Neural cell (in vitro differentiated cells): ENCODE results near the gene RCL1. TPM values are rescaled to one million over a fixed set of nuclear protein-coding genes. Genes with fewer than 3 reads are reported as not detected.

Experiments
- H2AFZ ChIP-seq: fragments of 200-600, 300-800 bp; sonication (generic), shearing (Covaris generic); 2 replicates; pipeline ENCODE4 v1.6.0; 2014; ENCODE audit warnings: low read depth, mild to moderate bottlenecking, antibody characterized with exemption, low read length, moderate library complexity
- H3F3A ChIP-seq: fragments of 200-600 bp; shearing (Covaris generic); 2 replicates; pipeline ENCODE4 v1.6.1; 2016; ENCODE audit warnings: mild to moderate bottlenecking, moderate library complexity, mixed read lengths, antibody characterized with exemption, low read length; ENCODE audit not compliant: insufficient read depth, poor library complexity, severe bottlenecking
- H3K27ac ChIP-seq: fragments of 200-600, 300-800 bp; sonication (generic), shearing (Covaris generic); 2 replicates; pipeline ENCODE4 v1.5.1; 2014; ENCODE audit warnings: mild to moderate bottlenecking, low read length, moderate library complexity
- H3K27me3 ChIP-seq: fragments of 300-800, 200-600 bp; sonication (generic), shearing (Covaris generic); 2 replicates; pipeline ENCODE4 v1.6.0; 2014; ENCODE audit warnings: mild to moderate bottlenecking, low read depth, low read length, moderate library complexity; ENCODE audit not compliant: insufficient read depth
- H3K36me3 ChIP-seq: fragments of 300-800, 200-600 bp; sonication (generic), shearing (Covaris generic); 2 replicates; pipeline ENCODE4 v1.5.1; 2014; ENCODE audit warnings: mild to moderate bottlenecking, antibody characterized with exemption, low read length, moderate library complexity; ENCODE audit not compliant: insufficient read depth
- H3K4me2 ChIP-seq: fragments of 300-800, 200-600 bp; sonication (generic), shearing (Covaris generic); 2 replicates; pipeline ENCODE4 v1.6.0; 2014; ENCODE audit warnings: mild to moderate bottlenecking, low read length
- H3K4me3 ChIP-seq: fragments of 300-800, 200-600 bp; sonication (generic), shearing (Covaris generic); 2 replicates; pipeline ENCODE4 v1.5.1; 2014; ENCODE audit warnings: mild to moderate bottlenecking, low read length, moderate library complexity
- H3K79me2 ChIP-seq: fragments of 200-600 bp; shearing (Covaris generic); replicated peaks from 2 replicates; pipeline ENCODE4 v1.6.0; 2014; ENCODE audit warnings: mild to moderate bottlenecking, low read length, moderate library complexity; ENCODE audit not compliant: insufficient read depth
- H3K9ac ChIP-seq: fragments of 300-800, 200-600 bp; sonication (generic), shearing (Covaris generic); 2 replicates; pipeline ENCODE4 v1.6.1; 2016; ENCODE audit warnings: mild to moderate bottlenecking, low read length, mixed read lengths
- H3K9me2 ChIP-seq: fragments of 200-600 bp; shearing (Covaris generic); 2 replicates; pipeline ENCODE4 v1.6.1; 2016; ENCODE audit warnings: mild to moderate bottlenecking, low read length, mixed read lengths; ENCODE audit not compliant: insufficient read depth
- H3K9me3 ChIP-seq: fragments of 200-600, 300-800 bp; sonication (generic), shearing (Covaris generic); 2 replicates; pipeline ENCODE4 v1.6.1; 2016; ENCODE audit warnings: mild to moderate bottlenecking, mixed run types, low read length, moderate library complexity, mixed read lengths
- H4K20me1 ChIP-seq: fragments of 200-600 bp; shearing (Covaris generic); 2 replicates; pipeline ENCODE4 v1.6.1; 2016; ENCODE audit warnings: mild to moderate bottlenecking, mixed run types; ENCODE audit not compliant: insufficient read depth
- CTCF ChIP-seq: fragments of 450-650 bp; IDR thresholded peaks from 2 replicates; pipeline ENCODE4 v1.5.1; 2014; ENCODE audit warnings: antibody characterized with exemption, mild to moderate bottlenecking, moderate library complexity; ENCODE audit not compliant: poor library complexity, severe bottlenecking
- EP300 ChIP-seq: fragments of 450-650 bp; conservative IDR thresholded peaks from 2 replicates; pipeline ENCODE4 v1.6.1; 2014; ENCODE audit warnings: antibody characterized with exemption, mild to moderate bottlenecking, moderate library complexity; ENCODE audit not compliant: poor library complexity, severe bottlenecking
- EZH2 ChIP-seq: fragments of 200-600, 300-800 bp; shearing (Covaris generic), sonication (generic); IDR thresholded peaks from 2 replicates; pipeline ENCODE4 v1.6.1; 2014; ENCODE audit warnings: antibody characterized with exemption, low read length, borderline replicate concordance, mild to moderate bottlenecking; ENCODE audit not compliant: insufficient read depth, poor library complexity, severe bottlenecking
- MXI1 ChIP-seq: fragments of 450-650 bp; conservative IDR thresholded peaks from 2 replicates; pipeline ENCODE4 v1.6.1; 2014; ENCODE audit warnings: antibody characterized with exemption, mild to moderate bottlenecking; ENCODE audit not compliant: poor library complexity, severe bottlenecking
- POLR2AphosphoS5 ChIP-seq: IDR thresholded peaks from 2 replicates; pipeline ENCODE4 v1.6.1; 2012
- RAD21 ChIP-seq: fragments of 450-650 bp; conservative IDR thresholded peaks from 2 replicates; pipeline ENCODE4 v1.6.1; 2014; ENCODE audit warnings: antibody characterized with exemption, mild to moderate bottlenecking, moderate library complexity
- SMC3 ChIP-seq: fragments of 450-650 bp; conservative IDR thresholded peaks from 2 replicates; pipeline ENCODE4 v1.6.1; 2014; ENCODE audit warnings: antibody characterized with exemption, mild to moderate bottlenecking, moderate library complexity; ENCODE audit not compliant: poor library complexity
- TAF1 ChIP-seq: IDR thresholded peaks from 2 replicates; pipeline ENCODE4 v1.6.1; 2012; ENCODE audit warnings: low read depth
- polyA plus RNA-seq: library from polyadenylated mRNA; depleted of rRNA; stranded (reverse); fragments of >200 nt; gene quantifications from 2 replicates; pipeline ENCODE4 v1.2.3, GENCODE V29; 2014
- TF ChIP-seq, protein P1 (sequence below): IDR thresholded peaks from 2 replicates; pipeline ENCODE4 v1.6.1; 2012; ENCODE audit warnings: borderline replicate concordance

RCL1 gene
- polyA plus RNA-seq, 1 donor from 2014 or later: 4.2 TPM

DNA sequence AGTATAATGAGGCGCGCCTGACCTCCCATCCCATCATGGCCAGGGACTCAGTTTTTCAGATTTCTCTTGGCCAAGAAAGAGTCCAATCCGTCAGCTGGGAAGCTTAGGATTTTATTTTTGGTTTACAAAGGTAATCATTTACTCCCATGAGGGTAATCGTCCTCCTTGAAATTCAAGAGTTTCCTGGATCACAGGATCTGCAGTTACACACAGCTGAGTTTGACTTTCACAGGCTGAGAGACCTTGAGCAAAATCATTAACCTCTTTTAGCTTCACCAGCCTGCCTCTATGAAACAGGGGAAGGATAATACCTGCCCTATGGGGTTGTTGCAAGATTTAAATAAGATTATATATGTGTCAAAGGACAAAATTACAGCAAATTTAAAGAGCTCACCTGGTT lies 36.3 kb upstream of the RCL1 start:
- Histone ChIP-seq H3K4me2 (no peak overlapping the region), H3K79me2 (no peaks in the 10 kb centered on the region), H3K27me3 (no peaks in the 10 kb centered on the region), H3K4me3 (no peak overlapping the region), H3F3A (no peaks in the 10 kb centered on the region), H3K9me2 (no peaks in the 10 kb centered on the region), H3K9me3 (no peaks in the 10 kb centered on the region), H4K20me1 (no peaks in the 10 kb centered on the region), H3K36me3 (no peaks in the 10 kb centered on the region), H3K9ac (no peak overlapping the region), H2AFZ (no peak overlapping the region), H3K27ac (no peak overlapping the region)
- no peak for TF ChIP-seq EP300
- TF ChIP-seq TAF1: no peak
- no peak for TF ChIP-seq SMC3
- no peak for TF ChIP-seq CTCF
- TF ChIP-seq RAD21: no peak
- no peak for TF ChIP-seq POLR2AphosphoS5
- TF ChIP-seq, protein P1, sequence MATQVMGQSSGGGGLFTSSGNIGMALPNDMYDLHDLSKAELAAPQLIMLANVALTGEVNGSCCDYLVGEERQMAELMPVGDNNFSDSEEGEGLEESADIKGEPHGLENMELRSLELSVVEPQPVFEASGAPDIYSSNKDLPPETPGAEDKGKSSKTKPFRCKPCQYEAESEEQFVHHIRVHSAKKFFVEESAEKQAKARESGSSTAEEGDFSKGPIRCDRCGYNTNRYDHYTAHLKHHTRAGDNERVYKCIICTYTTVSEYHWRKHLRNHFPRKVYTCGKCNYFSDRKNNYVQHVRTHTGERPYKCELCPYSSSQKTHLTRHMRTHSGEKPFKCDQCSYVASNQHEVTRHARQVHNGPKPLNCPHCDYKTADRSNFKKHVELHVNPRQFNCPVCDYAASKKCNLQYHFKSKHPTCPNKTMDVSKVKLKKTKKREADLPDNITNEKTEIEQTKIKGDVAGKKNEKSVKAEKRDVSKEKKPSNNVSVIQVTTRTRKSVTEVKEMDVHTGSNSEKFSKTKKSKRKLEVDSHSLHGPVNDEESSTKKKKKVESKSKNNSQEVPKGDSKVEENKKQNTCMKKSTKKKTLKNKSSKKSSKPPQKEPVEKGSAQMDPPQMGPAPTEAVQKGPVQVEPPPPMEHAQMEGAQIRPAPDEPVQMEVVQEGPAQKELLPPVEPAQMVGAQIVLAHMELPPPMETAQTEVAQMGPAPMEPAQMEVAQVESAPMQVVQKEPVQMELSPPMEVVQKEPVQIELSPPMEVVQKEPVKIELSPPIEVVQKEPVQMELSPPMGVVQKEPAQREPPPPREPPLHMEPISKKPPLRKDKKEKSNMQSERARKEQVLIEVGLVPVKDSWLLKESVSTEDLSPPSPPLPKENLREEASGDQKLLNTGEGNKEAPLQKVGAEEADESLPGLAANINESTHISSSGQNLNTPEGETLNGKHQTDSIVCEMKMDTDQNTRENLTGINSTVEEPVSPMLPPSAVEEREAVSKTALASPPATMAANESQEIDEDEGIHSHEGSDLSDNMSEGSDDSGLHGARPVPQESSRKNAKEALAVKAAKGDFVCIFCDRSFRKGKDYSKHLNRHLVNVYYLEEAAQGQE: no peak
- no peak for TF ChIP-seq MXI1
- no peak for TF ChIP-seq EZH2

DNA sequence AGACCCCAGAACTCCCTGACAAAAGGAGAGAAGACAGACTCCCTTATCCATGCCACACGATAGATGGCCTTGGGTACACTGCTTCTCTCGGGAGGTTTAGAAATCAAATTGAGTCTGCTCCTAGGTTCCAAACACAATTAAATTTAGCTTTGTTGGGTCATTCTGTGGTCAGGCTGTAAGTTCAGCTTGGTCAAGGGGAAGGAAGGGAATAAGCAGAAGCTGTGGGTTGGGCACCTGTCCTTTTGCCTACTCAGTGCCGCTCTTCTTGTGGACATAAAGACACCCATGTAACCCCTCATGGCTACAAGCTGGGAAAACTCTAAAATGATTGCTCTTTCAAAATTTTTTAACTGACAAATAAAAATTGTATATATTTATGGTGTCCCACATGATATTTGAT lies 32.6 kb upstream of the RCL1 start:
- Histone ChIP-seq H3K9me2 (no peaks in the 10 kb centered on the region), H3K27ac (no peak overlapping the region), H3K9ac (no peak overlapping the region), H3K9me3 (no peaks in the 10 kb centered on the region), H2AFZ (no peak overlapping the region), H4K20me1 (no peaks in the 10 kb centered on the region), H3F3A (no peaks in the 10 kb centered on the region), H3K27me3 (no peaks in the 10 kb centered on the region), H3K36me3 (no peaks in the 10 kb centered on the region), H3K79me2 (no peaks in the 10 kb centered on the region), H3K4me2 (no peak overlapping the region), H3K4me3 (no peak overlapping the region)
- TF ChIP-seq SMC3: no peak
- TF ChIP-seq EP300: no peak
- no peak for TF ChIP-seq EZH2
- no peak for TF ChIP-seq POLR2AphosphoS5
- no peak for TF ChIP-seq TAF1
- no peak for TF ChIP-seq CTCF
- TF ChIP-seq MXI1: no peak
- no peak for TF ChIP-seq RAD21
- TF ChIP-seq, protein P1: no peak
